Stimulated activated CD8-positive, alpha-beta memory T cell treated with anti-CD3 and anti-CD28 coated beads, Interleukin-4, amount 100 ng/mL, for 1 hour (primary cell): ENCODE measurements around the gene TMEM201.

Experiments used
- DNase-seq, 2 donors: peaks; one replicate each; pipeline ENCODE4 v3.0.0-alpha.2; 2020; ENCODE audit warnings: low read depth in 2 of 2, low spot score in 1 of 2

TMEM201 gene

GRCh38 chr1:9577423-9577822 lies 11.3 kb upstream of the TMEM201 start:
- DNase-seq: no peak

GRCh38 chr1:9580942-9581341 lies 7.8 kb upstream of the TMEM201 start:
- no peak for DNase-seq

- no peak for DNase-seq
Measured at GRCh38 chr1:9586147-9586766, 2.5 kb upstream of the TMEM201 start.

GRCh38 chr1:9589144-9589718 lies 520 bp downstream of the TMEM201 start:
- no peak for DNase-seq

GRCh38 chr1:9589719-9590157 lies 1.0 kb downstream of the TMEM201 start:
- no peak for DNase-seq

- DNase-seq: no peak
Measured at GRCh38 chr1:9590201-9590600, 1.5 kb downstream of the TMEM201 start.

GRCh38 chr1:9590945-9591668 lies 2.4 kb downstream of the TMEM201 start:
- no peak for DNase-seq

GRCh38 chr1:9591669-9592509 lies 3.2 kb downstream of the TMEM201 start:
- no peak for DNase-seq

GRCh38 chr1:9592510-9593075 lies 3.9 kb downstream of the TMEM201 start:
- no peak for DNase-seq

- no peak for DNase-seq
Measured at GRCh38 chr1:9593147-9593491, 4.4 kb downstream of the TMEM201 start.

GRCh38 chr1:9593492-9594465 lies 5.1 kb downstream of the TMEM201 start:
- no peak for DNase-seq

- no peak for DNase-seq
Measured at GRCh38 chr1:9594471-9595155, 5.9 kb downstream of the TMEM201 start.

GRCh38 chr1:9595156-9595967 lies 6.7 kb downstream of the TMEM201 start:
- no peak for DNase-seq

- DNase-seq: no peak
Measured at GRCh38 chr1:9595968-9596340, 7.2 kb downstream of the TMEM201 start.

GRCh38 chr1:9596415-9597123 lies 7.9 kb downstream of the TMEM201 start:
- DNase-seq: no peak

GRCh38 chr1:9597361-9598315 lies 8.9 kb downstream of the TMEM201 start:
- no peak for DNase-seq

- no peak for DNase-seq
Measured at GRCh38 chr1:9598316-9598700, 9.6 kb downstream of the TMEM201 start.
